ENCODE data around the gene FRA10AC1.

FRA10AC1 gene

DNA sequence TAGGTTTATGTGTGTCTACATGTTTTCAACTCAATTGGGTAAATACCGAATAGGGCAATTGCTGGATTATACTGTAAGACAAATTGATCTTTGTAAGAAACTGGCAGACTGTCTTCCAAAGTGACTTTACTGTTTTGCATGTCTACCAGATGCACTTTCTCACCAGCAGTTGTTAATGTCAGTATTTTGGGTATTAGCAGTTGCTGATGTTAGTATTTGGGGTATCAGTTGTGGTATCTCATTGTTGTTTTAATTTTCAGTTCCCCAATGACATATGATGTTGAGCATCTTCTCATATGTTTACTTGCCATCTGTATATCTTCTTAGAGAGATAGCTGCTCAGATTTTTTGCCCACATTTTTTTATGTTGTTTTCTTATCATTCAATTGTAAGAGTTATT lies 79.5 kb downstream of the FRA10AC1 start:
- no peak overlapping the region for H3K4me3 ChIP-seq (ENCODE audit: low read depth in 1 of 2, low read length in 2 of 2)
- H3K9ac ChIP-seq (ENCODE audit: low read length): no peak overlapping the region
- no peaks in the 10 kb centered on the region for H3K36me3 ChIP-seq (ENCODE audit: insufficient read depth, low read length)
- no peak overlapping the region for H3K27ac ChIP-seq (ENCODE audit: low read depth, low read length)
- H3K27me3 ChIP-seq (ENCODE audit: control insufficient read depth in 1 of 2, insufficient read depth in 2 of 2, low read length in 2 of 2): no peaks in the 10 kb centered on the region
- H3K4me1 ChIP-seq (ENCODE audit: insufficient read depth, low read length): no peaks in the 10 kb centered on the region
- H3K9me3 ChIP-seq (ENCODE audit: low read length): no peaks in the 10 kb centered on the region

DNA sequence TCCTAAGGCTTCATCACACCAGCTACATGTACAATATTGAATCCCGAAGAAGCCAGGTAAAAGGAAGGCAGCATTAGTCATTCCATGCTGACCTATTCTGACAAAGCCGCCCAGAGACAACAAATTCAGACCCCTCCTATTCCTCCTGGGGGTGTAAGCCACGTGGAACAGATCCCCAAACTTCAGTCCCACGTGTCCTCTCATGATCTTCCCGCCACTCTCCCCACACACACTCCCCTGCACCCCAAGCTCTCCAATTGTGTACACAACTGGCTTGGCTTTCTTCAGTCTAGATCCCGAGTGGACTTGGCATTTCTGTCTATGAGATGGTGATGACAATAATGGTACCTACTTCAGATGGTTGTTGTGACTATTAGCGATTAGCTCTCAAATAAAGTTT lies 81.5 kb downstream of the FRA10AC1 start:
- H3K4me3 ChIP-seq (ENCODE audit: low read depth in 1 of 2, low read length in 2 of 2): no peak overlapping the region
- no peak overlapping the region for H3K27ac ChIP-seq (ENCODE audit: low read depth, low read length)
- H3K27me3 ChIP-seq (ENCODE audit: control insufficient read depth in 1 of 2, insufficient read depth in 2 of 2, low read length in 2 of 2): no peaks in the 10 kb centered on the region

More for the DNA sequence above, 81.5 kb downstream of the FRA10AC1 start:
- Histone ChIP-seq H3K9me3 (ENCODE audit: low read length) (no peaks in the 10 kb centered on the region), H3K36me3 (ENCODE audit: insufficient read depth, low read length) (no peaks in the 10 kb centered on the region), H3K4me1 (ENCODE audit: insufficient read depth, low read length) (no peaks in the 10 kb centered on the region), H3K9ac (ENCODE audit: low read length) (no peak overlapping the region)
